Uterus (tissue), 2 donors: Measurements from ENCODE around the gene PCBP2.

ENCODE experiments used
- CTCF ChIP-seq, 4 experiments: fragments of 200-600 bp in 2 of 4; fragments of 450-650 bp in 2 of 4; sonication (generic) in 2 of 4; IDR thresholded peaks; one replicate each; pipeline ENCODE4 v1.5.1; 2016 to 2019; ENCODE audit warnings: antibody characterized with exemption in 4 of 4, mild to moderate bottlenecking in 2 of 4, moderate library complexity in 1 of 4
- POLR2A ChIP-seq, 2 donors: fragments of 450-650 bp; IDR thresholded peaks; one replicate each; pipeline ENCODE4 v1.6.1; 2016; ENCODE audit warnings: antibody characterized with exemption in 2 of 2, mild to moderate bottlenecking in 1 of 2, moderate library complexity in 1 of 2

GRCh38 chr12:53466640-53467039, 14.7 kb downstream of the PCBP2 start:
- TF ChIP-seq CTCF (IDR thresholded peaks at IDR 0.05) (no peak), POLR2A (IDR thresholded peaks at IDR 0.05) (no peak)
